ENCODE measurements around the gene IGF2BP2. TPM values are rescaled to one million over a fixed set of nuclear protein-coding genes. Genes with fewer than 3 reads are reported as not detected.

IGF2BP2 gene
- total RNA-seq, 1 donor from 2014 or later = 9.0 TPM

- no peak for DNase-seq (ENCODE audit: low spot score)
Observed at GRCh38 chr3:185737740-185738680, 86.8 kb downstream of the IGF2BP2 start.

- no peak for DNase-seq (ENCODE audit: low spot score)
Observed at GRCh38 chr3:185737020-185737419, 87.8 kb downstream of the IGF2BP2 start.

- no peak for DNase-seq (ENCODE audit: low spot score)
Observed at GRCh38 chr3:185734725-185735096, 90.1 kb downstream of the IGF2BP2 start.

- DNase-seq (ENCODE audit: low spot score) = no peak
Observed at GRCh38 chr3:185733980-185734724, 90.7 kb downstream of the IGF2BP2 start.

- no peak for DNase-seq (ENCODE audit: low spot score)
Observed at GRCh38 chr3:185732782-185733181, 92.1 kb downstream of the IGF2BP2 start.

GRCh38 chr3:185730550-185730949, 94.3 kb downstream of the IGF2BP2 start:
- no peak for DNase-seq (ENCODE audit: low spot score)

GRCh38 chr3:185729337-185730055, 95.3 kb downstream of the IGF2BP2 start:
- no peak for DNase-seq (ENCODE audit: low spot score)

GRCh38 chr3:185728630-185729336, 96.1 kb downstream of the IGF2BP2 start:
- DNase-seq (ENCODE audit: low spot score) = no peak

- DNase-seq (ENCODE audit: low spot score) = no peak
Observed at GRCh38 chr3:185727873-185728272, 97.0 kb downstream of the IGF2BP2 start.

- no peak for DNase-seq (ENCODE audit: low spot score)
Observed at GRCh38 chr3:185726254-185726967, 98.4 kb downstream of the IGF2BP2 start.

- no peak for DNase-seq (ENCODE audit: low spot score)
Observed at GRCh38 chr3:185724761-185725160, 100.1 kb downstream of the IGF2BP2 start.

- no peak for DNase-seq (ENCODE audit: low spot score)
Observed at GRCh38 chr3:185724251-185724650, 100.6 kb downstream of the IGF2BP2 start.

- no peak for DNase-seq (ENCODE audit: low spot score)
Observed at GRCh38 chr3:185722881-185723280, 102.0 kb downstream of the IGF2BP2 start.

- DNase-seq (ENCODE audit: low spot score) = no peak
Observed at GRCh38 chr3:185721970-185722369, 102.9 kb downstream of the IGF2BP2 start.

- no peak for DNase-seq (ENCODE audit: low spot score)
Observed at GRCh38 chr3:185720326-185720725, 104.5 kb downstream of the IGF2BP2 start.

- DNase-seq (ENCODE audit: low spot score) = no peak
Observed at GRCh38 chr3:185718736-185719593, 105.9 kb downstream of the IGF2BP2 start.

- DNase-seq (ENCODE audit: low spot score) = no peak
Observed at GRCh38 chr3:185717627-185718402, 107.0 kb downstream of the IGF2BP2 start.

GRCh38 chr3:185717121-185717520, 107.7 kb downstream of the IGF2BP2 start:
- no peak for DNase-seq (ENCODE audit: low spot score)

Measured in mesenteric fat pad (tissue), 1 donor.